VCaP (cell line): ENCODE results near the gene PLCD1.

Experiments
- H3K27ac ChIP-seq: fragments of 450-650 bp; 2 replicates; pipeline ENCODE4 v1.5.1; 2017
- CTCF ChIP-seq: fragments of 450-650 bp; conservative IDR thresholded peaks from 2 replicates; pipeline ENCODE4 v1.5.1; 2017; ENCODE audit warnings: mild to moderate bottlenecking, moderate library complexity

Gene PLCD1

GRCh38 chr3:37968199-37968598 lies 61.2 kb downstream of the PLCD1 start:
- TF ChIP-seq CTCF = no peak
- peak overlapping the region; percentile 91; the same call in 1 of the 2 replicates for H3K27ac ChIP-seq

- peak; percentile 84 for TF ChIP-seq CTCF
- H3K27ac ChIP-seq = peak overlapping the region; percentile 91
Observed at GRCh38 chr3:37967260-37967881, 62.1 kb downstream of the PLCD1 start.

- no peak for TF ChIP-seq CTCF
- peak overlapping the region; percentile 91 for H3K27ac ChIP-seq
Observed at GRCh38 chr3:37964716-37965115, 64.7 kb downstream of the PLCD1 start.

- H3K27ac ChIP-seq = peak overlapping the region; percentile 91
- no peak for TF ChIP-seq CTCF
Observed at GRCh38 chr3:37964146-37964545, 65.3 kb downstream of the PLCD1 start.

- TF ChIP-seq CTCF = peak; percentile 19; the same call in 1 of the 2 replicates
- peak overlapping the region; percentile 91 for H3K27ac ChIP-seq
Observed at GRCh38 chr3:37963635-37964034, 65.8 kb downstream of the PLCD1 start.

GRCh38 chr3:37963016-37963415 lies 66.4 kb downstream of the PLCD1 start:
- TF ChIP-seq CTCF = no peak
- peak overlapping the region; percentile 91 for H3K27ac ChIP-seq

- peak overlapping the region; percentile 91 for H3K27ac ChIP-seq
- TF ChIP-seq CTCF = no peak
Observed at GRCh38 chr3:37961622-37962431, 67.6 kb downstream of the PLCD1 start.
